ENCODE results near the gene NACC2.

The NACC2 gene

DNA sequence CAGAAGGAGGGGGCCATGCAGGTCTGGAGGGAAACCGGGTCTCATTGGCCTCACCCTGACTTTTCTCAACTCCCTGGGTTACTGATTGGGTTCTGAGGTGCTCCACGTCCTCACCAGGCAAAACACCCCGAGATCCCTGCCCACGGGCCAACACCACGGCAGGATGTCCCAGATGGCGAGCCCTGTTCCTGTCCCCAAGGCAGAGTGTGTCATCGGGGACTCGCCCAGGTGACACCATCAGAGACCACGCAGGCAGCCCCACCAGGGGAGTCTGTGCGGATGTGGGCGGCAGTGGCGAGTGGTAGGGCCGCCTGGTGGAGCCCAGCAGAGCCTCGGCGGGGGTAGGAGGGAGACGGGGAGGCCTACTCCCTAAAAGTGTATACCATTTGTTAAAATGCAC, 74.9 kb downstream of the NACC2 start:
- DNase-seq: no peak

DNA sequence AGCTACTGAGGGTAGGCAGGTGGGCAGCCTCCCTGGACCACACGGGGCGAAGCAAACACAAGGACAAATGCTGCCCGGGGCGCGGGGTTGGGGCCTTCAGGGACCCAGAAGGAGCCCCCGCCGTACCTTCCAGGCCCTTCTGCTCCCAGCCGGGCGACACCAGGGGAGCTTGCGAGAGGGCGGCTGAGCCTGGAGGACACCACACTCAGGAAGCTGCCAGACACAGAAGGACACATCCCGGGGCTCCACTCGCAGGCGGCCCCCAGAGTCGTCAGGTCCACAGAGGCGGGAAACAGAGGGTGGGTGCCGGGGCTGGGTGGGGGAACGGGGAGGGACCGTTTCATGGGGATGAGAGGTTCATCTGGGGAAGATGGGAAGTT, 75.4 kb downstream of the NACC2 start:
- DNase-seq: no peak

DNA sequence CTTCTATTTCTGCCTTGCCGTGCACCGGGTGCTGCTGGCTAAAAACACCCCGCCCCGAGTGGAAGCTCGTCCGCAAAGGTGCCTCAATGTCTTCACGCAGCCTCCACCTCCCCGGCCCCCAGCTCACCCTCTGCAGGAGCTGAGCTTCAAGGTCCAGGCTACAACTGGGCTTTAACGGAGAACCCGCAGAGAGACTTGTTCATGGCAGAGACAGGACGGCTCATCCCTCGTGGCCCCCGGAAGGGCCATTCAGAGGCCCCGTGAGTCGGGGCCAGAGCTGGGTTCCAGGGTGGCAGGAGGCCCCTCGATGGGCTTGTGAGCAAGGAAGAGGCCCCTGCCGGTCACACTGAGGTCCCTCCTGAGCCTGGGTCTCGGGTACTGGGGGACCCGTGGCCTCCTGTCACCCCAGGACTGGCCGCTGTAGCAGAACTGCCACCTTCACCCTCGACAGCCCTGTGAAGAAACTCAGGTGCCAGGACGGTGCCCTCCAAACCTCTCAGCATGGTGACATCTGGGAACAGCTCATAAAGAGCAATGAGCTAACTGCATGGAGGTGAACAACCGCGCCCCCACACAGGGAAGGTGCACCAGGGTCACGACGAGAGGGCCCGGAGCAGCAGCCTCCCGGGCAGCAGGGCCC, 75.9 kb downstream of the NACC2 start:
- no peak for DNase-seq

DNA sequence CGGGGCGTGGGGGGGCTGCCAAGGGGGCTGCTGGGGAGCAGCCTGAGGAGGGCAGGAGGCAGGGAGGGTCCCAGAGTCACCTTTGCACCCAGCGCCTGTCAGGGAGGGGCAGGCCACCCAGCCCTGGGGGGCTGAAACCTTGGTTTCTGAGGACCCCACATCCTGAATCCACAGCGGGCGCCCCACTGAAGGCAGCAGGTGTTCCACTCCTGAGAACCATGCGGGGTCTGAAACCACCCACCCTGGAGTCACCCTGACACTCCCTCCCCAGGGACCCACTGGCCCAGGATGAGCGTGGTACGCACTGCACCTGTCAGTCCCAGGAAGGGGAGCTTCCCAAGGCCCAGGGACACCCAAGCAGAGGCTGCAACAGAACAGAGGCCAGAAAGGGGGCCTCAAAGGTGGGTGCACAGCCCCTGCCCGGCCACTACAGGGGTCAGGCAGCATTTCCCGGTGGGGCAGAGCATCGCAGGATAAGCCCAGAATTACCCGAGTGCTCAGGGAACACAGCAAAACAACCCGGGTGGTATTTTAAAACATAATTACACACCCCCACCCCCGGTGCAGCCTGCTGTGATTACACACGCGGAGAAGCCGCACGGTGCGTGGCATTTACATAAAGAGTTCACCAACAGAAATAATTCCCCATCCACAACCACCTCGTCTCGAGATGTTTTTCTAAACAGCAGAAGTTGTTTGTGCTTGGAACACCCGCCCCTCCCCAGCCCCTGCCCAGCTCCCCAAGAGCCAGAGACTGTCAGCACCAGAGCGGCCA, 76.6 kb downstream of the NACC2 start:
- DNase-seq: no peak

DNA sequence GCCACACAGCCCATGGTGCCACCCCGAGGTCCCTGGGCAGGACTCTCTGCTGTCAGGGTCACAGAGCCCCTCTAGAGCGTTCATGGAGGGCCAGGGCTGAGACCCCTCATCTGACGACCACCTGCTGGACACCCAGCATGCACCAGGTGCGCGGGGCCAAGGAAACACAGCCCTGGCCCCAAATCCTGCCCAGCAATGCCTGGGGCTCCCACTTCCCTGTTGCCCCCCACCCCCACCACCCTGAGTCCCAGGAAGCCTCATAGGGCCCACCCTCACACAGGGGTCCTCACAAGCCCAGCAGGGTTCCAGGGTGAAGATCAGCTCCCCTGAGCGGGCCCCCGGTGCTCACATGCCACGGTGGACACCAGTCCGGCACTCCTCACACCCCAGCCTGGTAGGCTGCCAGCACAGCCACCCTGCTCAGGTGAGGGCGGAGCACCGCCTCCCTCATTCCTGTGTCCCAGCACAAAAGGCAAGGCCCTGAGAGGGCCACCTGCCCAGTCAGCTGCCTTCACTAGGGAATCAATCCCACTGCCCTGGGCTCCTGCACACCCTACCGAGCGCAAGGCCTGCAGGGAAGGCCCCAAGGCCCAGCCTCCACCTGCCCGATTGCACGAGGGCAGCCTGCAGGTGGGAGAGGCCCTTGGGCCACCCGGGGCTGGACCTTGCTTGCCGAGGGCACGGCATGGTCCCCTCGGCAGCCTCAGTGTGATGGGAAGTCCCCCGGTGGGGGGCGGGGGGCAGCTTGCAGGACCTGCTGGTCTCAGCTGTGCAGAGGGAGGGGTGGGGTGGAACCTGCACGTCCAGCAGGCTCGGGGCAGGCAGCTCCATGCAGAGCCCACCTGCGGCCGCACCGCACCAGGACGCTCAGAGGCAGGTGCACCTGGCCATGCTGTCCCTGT, 77.5 kb downstream of the NACC2 start:
- DNase-seq: no peak

DNA sequence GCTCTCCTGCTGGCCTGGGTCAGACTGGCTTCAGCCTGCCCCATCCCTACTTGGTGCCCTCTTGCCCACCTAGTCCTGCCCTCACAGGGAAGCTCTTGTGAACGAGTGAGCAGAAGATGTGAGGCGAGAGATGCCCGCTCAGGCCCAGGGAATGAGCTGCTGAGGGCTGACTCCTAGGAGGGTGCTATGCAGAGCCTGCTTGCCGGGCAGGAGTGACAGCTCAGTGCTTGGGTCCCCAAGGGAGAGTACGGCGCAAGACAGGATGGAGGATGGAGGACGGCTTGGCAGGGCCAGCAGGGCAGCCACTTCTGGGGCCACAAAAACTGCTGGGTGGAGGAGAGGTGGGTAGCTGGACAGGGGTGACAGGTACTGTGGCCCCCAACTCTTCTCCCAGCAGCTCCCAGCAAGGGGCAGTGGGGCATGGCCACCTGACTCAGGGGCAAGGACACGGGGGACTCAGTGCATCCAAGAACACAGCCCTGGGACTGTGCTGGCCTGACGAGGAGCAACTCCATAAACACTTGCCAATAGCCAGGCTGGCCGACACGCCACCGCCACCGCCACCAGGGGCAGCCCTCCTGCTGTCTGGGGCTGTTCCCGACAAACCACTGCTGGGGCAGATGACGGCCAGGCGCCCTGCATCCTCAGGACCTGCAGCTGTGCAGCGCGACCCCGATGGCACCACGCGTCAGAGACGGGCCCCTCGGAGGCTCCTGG, 78.4 kb downstream of the NACC2 start:
- DNase-seq: no peak

DNA sequence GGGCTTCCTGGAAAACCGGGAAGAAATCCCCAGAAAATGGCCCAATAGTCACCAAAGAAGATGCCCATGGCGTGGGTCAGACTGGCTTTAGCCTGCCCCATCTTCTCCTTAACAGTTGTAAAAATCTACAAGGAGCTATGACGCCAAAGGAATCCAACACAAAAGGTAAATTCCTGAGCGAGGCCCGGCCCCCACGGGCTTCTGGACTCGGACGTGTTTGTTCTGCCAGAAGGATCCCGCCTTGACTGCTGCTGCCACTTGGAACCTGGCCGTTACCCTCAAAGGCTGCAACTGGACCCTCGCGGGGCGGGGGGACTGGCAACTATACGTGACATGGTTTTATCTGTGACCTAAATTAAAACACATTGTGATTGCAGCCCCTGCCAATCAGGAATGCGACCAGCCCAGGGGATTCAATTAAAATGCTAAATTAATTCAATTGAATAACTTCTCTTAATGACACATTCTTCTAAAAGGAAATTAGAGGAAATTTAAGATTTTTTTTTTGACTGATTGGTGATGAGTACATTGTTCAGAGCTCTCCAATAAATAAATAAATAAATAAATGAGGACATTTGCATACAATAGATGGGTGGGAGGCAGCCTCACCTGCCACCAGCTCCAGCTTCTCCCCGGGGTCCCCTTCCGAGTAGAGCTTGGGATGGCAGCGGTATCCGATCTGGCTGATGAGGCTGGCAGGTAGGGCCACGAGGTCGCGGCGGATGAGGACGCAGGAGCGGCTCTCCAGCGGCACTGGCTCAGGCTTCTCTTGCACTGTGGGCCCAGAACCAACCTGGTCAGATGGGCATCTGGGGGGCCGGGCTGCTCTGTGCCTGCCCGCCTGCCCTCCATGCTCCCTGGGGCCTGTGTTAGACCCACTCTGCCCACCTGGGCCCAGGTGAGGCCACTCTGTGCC, 79.2 kb downstream of the NACC2 start:
- no peak for DNase-seq

DNA sequence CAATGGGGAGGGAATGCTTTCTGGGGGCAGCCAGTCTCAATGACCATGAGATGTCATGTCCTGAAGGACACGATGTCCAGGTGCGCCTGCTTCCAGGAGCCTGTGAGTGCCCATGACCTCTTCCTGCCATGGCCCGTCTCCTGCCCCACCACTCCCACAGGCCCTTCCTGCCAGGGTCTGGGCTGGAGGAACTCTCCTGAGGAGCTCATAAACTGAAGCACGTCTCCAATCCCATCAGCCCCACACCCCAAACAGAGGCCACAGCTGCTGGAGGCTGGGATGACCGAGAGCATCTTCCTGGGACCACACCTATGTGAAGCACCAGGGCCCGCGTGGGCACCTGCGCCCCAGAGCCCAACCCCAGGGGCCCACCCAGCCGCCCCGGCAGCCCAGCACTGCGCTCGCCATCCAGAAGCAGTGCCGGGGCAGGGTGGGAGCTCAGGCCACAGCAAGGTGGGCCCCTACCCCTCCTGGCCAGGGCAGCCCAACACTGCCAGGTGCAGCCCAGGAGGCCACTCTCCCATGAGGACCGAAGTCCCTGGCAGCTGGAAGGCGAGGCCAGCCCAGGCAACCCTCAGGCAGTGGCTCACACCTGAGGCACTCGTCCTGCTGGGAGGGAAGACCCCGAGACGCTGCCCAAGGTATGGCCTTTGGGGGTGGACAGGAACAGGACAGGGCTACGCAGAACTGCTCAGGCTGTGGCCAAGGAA, 80.0 kb downstream of the NACC2 start:
- no peak for DNase-seq

DNA sequence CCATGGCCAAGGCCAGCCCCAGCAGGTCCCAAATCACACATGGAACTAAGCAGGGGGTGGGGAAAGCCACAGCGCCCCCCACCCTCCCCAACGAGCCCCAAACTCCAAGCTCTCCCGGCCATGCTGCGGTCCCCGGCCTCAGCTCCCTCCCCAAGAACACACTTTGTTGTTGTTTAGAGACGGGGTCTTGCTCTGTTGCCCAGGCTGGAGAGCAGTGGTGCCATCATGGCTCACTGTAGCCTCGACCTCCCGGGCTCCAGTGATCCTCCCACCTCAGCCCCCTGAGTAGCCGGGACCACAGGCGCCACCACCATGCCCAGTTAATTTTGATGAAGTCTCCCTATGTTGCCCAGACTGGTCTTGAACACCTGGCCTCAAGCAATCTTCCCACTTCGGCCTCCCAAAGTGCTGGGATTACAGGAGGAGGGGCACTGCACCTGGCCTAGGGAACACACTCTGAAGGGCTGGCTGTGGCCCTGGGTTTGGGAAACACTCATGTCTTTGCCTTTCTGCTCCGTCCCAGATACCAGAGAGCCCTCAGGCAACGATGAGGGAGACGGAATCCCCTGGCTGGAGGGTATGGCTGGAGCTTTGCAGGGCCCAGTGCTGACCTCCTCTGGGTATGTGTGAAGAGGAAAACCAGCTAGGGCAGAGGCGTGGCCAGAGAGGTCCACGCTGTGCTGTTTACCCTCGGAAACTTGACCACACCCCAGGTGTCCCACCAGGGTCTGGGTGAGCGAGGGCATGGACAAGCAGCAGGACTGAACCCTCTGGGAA, 80.8 kb downstream of the NACC2 start:
- no peak for DNase-seq

DNA sequence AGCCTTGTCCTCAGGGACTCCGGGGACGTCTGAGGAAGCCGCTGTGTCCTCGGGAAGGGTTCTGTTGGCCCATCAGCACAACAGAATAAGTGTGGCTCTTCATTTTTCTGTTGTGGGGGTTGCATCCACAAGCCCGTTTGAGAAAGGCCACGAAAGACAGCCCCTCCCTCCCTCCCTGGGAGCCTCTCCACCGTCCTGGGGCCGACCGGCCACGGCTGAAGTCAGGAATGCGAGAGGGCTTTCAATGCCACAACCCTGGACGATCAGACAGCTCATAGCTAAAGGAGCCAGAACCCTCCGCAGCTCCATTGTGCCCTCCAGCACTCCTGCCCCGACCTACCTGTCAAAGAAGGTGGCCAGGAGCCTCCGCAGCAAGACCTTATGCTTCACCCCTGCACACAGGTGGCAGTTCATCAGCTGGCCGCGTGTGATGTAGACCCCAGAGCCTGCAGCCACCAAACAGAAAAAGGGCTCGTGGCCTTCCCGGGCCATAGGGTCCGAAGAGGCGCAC, 81.5 kb downstream of the NACC2 start:
- no peak for DNase-seq

DNA sequence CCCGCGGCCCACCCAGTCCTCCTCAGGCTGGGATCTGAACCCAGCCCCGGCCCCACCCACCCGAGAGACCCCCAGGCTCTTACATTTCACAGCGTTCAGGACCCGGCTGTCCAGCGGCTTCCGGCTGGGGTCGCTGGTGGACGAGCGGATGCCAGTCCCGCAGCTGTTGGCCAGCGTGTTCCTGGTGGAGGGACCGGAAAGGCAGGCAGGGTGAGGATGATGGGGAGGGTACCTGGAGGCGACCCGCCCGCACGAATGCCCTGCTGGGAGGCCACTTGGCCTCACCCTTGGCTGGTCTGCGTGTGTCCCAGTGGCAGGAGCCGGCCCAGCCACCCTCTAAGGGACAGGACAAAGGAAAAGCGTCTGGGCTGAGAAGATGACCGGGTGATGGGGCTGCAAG, 82.0 kb downstream of the NACC2 start:
- no peak for DNase-seq

DNA sequence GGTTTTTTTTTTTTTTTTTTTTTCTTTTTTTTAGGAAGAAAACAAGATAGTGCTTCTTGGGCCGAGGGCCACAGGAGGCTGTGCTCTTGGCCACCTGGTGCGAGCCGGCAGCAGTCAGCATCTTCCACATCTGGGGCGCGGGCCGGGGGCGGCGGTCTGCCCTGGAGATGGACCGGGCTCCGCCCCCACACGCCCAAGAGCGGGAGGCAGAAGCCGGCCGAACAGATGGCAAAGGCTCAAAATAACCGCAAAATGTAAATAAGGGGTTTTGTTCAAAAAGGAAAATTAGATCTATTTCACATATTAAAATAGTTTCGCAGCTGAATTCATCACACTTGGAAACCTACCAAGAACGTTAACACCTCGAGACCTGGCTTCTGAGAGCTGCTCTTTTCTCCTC, 82.4 kb downstream of the NACC2 start:
- no peak for DNase-seq

DNA sequence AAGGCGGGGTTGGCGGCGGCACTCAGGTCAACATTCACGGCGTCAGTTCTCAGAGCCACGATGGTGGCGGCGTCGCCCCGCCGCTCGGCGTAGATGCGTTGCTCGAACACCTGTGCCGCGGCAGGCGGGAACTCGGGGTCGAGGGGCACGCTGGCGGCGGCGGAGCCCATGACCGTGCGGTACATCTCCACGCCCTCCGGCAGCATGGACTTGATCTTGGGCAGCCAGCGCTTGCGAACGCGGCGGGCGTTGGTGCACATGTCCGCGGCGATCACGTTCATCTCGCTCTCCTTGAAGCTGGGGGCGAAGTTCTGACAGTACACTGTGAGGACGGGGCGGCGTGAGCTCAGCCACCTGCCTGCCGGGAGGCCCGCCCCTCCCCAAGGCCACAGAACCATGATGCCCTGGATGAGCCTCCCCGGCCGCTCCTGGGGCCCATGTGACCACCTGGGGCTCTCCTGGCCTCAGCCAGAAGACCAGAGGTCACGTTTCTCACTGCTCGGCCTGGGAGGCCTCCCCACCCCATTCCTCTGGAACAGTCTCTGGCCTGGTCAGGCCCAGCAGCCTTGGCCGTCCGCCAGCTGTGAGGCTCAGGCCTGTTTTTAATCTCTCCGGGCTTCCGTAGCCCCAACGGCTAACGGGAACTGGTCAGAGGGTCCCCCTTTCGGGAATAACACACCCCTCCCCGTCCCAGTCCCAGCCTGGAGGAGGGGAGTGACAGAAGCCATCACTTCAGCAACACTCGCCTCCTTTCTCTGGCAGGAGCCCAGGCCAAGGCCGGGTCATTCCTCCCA, 83.2 kb downstream of the NACC2 start:
- no peak for DNase-seq

DNA sequence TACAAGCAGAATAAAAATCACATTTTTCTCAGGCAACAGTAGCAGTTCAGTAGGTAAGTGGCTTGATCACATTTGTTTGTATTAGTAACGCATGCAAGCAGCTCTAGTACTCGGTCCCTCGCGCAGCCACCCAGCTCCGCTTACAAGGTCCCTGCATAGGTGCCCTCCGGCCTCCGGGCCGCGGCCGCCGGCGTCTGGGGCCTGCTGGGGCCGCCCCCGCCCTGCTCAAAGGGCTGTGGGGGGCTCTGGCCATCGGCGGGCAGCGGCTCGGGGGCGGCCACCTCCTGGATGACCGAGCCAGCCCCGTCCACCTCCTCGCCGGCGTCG, 83.8 kb downstream of the NACC2 start:
- no peak for DNase-seq

DNA sequence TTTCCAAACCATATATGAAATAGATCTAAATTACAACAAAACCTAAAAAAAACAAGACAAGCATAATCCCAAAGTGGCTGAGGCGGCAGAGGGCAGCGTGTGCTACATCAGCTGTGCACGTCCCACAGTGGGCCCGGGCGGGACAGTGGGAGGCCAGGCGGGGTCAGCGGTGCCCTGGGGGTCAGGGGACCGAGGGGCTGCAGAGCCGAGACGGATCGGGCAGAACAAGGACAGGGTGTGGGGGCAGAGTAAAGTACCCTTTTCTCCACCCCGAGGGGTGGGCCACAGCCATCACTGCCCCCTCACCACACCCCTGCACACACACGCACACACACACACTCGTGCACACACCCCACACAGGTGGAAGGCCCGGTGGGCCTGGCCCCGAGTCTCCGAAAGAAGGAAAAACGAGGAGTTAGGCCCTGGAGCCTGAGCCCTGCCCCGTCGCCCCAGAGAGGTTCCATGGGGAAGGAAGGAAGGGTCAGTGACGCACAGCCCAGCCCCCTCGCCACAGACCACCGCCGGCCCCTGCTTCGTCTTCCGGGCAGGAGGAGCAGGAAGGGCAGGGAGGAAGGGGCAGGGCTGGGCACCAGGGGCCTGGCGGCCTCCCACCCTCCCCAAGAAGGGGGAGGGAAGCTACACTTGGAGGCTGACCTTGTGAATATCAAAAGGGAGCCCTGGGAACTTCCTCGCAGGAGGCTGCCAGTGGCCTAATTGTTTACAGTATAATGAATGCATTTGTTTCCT, 84.3 kb downstream of the NACC2 start:
- DNase-seq: no peak

DNA sequence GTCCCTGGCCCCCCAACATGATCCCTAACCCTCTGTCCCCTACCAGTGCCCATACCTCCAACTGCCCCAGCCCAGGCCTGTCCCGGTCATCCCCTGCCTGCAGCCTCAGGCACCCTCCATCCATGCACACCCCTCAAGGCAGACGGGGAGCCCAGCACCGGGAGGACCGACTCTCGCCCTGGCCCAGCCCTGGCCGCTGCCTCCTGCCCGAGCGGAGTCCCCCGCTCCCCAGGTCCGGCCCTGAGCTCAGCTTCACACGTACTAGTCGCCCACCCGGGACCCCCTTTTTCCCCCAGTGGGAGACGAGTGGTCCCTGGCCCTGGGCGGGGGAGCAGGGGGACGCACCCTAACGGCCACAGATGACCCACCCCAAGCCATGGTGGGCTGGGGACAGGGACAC, 84.9 kb downstream of the NACC2 start:
- no peak for DNase-seq

DNA sequence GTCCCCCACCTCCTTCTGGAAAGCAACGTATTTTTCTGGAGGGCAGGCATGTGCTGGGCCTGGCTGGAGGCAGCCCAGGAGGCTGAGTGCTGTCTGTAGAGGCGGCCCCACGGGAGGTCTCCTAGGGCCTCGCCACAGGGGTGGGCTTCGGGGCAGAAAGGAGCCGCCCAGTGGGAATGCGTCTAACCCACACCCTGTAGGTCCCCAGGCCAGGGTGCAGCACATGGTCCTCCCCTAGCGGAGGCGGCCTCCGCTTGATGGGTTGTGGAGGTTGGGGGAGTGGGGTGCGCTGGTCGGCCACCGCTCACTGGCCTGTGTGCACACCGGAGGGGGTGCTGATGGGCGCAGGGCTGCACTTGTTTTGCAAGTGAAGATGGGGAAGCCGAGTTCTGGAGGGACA, 85.6 kb downstream of the NACC2 start:
- DNase-seq: no peak

DNA sequence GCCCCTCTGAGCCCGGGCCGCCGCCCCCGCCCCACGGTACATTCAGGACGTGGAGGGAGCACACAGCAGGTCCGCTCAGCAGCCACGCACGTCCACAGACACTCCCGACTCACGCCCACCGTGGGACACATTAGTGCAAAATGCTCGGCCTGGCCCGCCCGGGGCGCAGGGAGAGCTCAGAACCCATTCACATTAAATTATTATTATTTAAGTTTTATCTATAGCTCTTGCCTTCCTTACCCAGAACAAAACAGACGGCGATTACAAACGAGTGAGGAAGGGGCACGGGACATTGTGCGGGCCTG, 86.4 kb downstream of the NACC2 start:
- no peak for DNase-seq

Data from KG1 (cell line).